Endometrial microvascular endothelial cells (primary cell): ENCODE data around the gene PCGF5. TPM values are rescaled to one million over a fixed set of nuclear protein-coding genes. Genes with fewer than 3 reads are reported as not detected.
"Not testable (repeated sequence)": the region's sequence is repeated elsewhere in the genome, so short reads cannot be mapped to it uniquely, and the experiment has no call there.

Source experiments
- in situ Hi-C: cut with HindIII; loops from 2 replicates; pipeline ENCODE4 v1.10.0; 2017; ENCODE audit warnings: low sequenced_read_pairs, low pct_unique_long_range_greater_than_20kb; ENCODE audit errors: inconsistent ontology term
- total RNA-seq: library from RNA; depleted of rRNA; stranded (reverse); fragments of >200 nt; gene quantifications from one replicate; pipeline ENCODE4 v1.2.3, GENCODE V29; 2015; ENCODE audit errors: inconsistent ontology term

Gene PCGF5
- total RNA-seq, 1 donor from 2014 or later, result 42.0 TPM

- in situ Hi-C loops, result no loop called here
Measured at GRCh38 chr10:91311601-91312381, 91.3 kb downstream of the PCGF5 start.

DNA sequence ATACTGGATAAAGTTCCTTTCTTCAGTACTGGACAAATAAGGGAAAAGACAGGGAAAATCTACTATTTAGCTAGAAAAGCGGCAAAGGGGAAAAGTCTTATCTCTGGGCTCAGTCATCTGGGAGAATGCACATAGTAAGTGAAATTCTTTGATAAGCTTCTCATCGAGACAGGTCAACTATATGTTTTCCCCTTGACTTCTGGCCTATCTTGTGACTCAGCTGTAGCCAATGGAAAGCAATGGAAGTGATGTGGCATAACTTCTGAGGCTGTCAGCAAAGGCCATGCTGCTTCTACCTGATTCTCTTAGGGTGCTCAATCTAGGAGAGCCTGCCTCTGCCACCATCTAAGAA, 91.9 kb downstream of the PCGF5 start:
- in situ Hi-C loops, result no loop called here

DNA sequence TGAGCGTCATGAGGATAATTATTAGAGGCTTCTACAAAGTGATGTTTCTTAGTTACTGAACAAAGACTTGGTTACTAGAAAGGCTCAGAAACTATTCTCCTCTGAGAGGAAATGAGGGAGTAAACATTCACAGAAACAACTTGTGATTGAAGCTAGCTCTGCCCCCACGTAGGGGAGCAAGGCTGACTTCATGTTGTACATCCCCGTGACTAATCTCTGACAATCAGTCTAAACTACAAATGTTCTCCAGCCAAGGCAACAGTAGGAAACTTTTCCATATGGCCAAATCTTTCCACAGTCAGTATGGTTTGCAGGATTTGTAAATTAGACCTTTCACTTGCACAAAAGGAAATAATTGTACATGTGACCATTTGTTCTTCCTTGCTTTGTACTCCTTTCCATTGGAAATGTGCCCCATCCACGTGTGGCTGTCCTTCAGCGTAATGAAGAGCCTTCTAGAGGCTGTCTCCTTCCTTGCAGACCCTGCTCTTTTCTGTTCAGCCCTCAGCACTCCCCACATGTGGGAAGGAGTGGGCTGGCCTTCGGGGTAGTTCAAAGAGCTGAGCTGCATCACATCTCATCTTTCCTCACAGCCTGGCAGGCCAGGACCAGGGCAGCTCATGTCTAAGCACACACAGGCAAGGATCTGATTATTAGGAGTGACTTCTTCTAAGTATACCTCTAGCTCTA, 93.5 kb downstream of the PCGF5 start:
- in situ Hi-C loops, result no loop called here

GRCh38 chr10:91316486-91316885, 96.0 kb downstream of the PCGF5 start:
- in situ Hi-C loops, result no loop called here

DNA sequence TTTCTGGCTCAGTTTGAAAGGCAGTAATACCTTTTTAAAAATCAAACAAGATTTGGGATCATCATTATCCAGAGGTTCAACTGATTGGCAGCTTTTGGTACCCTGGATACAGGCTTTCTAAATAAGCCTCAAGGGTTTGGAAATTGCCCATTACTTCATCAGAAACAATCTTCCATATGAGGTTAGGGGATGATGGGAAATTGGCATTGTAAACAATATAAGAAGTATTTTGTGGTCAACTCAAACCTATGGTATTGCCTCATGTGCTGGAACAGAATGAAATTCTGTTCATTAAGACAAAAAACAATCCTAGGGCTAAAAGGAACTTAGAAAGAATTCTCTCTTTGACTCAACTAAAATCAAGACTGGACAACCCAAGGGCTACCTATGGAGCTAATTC, 97.1 kb downstream of the PCGF5 start:
- in situ Hi-C loops, result no loop called here

DNA sequence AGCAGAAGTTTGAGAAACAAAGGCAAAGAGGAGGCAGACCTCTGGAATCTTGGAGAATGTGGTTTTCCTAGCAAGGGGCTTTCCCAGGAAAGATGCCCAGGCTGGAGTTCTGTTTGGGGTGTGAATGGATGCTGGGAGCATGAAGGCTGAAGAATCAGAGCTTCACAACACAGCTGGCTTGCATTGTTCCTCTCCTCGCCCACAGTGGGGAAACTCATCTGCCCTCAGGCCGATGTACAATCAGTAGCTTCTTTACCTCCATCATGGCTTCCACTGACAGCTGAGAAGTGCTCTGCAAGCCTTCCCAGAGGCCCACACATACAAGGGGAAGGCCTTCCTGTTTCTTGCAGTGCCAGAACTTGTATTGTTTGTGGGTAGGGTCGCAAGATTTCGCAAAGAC, 98.9 kb downstream of the PCGF5 start:
- in situ Hi-C loops, result no loop called here

- in situ Hi-C loops, result not testable (repeated sequence)
Measured at GRCh38 chr10:91323293-91323905, 102.9 kb downstream of the PCGF5 start.

DNA sequence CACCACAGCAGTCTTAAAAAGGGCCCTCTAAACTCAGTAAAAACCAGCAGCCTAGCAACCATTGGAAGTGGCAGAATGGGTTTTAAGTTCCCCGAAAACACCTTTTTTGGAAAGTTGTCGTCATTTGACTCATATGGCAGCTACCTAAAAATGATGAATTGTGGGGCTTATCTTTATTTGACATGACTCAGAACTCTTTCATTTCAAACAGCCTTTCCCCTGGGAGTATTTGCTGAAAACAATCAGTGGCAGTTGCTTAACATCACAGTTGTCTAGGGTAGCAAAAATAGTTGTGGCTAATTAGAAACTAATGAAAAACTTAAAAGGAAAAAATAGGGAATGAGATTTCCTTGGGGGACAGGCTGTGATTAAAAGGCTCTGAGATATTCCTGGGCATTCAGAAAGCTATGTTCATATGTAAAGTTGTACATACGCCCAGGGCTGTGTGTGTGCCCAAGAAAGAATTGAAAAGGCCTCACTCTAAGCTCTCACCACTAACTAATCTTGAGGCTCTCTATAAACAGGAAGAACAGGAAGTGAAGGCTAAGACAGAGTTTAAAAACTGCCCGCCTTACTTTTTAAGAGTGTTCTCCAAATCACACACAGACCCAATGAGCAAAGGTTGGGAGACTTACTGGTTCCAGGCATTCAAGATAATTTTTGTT, 108.0 kb downstream of the PCGF5 start:
- in situ Hi-C loops, result no loop called here

Other genes starting within 250 kb of the PCGF5 start
- gene HECTD2, start 189.7 kb downstream of the PCGF5 start, total RNA-seq, result 3.9 TPM